ENCODE measurements around the gene ZPBP2.

ZPBP2 gene

GRCh38 chr17:39915559-39915958 lies 47.6 kb downstream of the ZPBP2 start:
- FAIRE-seq = no peak

GRCh38 chr17:39916918-39917317 lies 48.9 kb downstream of the ZPBP2 start:
- FAIRE-seq = no peak

DNA sequence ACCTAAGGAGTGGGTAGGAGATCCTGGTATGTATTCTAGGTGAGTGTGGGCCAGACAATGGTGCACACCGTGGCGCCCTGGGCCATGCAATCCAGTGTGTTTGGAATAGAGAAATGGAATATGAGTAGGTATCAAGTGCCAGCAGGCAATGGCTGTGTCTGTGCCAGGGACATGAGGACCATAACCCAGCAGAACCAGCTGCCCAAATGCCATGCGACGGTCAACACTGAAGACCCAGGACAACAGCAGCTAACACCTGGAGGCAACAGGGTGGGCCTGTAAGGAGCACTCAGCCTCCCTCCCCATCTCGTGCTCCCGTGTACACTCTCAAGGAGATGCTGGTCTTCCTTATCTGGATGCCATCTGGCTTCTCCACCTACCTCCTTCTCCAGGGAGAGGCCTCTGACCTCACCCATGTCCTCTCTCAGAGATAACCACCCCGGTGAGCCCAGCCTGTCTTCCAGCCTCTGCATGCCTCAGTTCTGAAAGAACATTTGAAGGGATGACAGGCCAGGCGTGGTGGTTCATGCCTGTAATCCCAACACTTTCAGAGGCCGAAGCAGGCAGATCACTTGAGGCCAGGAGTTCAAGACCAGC lies 51.2 kb downstream of the ZPBP2 start:
- FAIRE-seq = no peak

DNA sequence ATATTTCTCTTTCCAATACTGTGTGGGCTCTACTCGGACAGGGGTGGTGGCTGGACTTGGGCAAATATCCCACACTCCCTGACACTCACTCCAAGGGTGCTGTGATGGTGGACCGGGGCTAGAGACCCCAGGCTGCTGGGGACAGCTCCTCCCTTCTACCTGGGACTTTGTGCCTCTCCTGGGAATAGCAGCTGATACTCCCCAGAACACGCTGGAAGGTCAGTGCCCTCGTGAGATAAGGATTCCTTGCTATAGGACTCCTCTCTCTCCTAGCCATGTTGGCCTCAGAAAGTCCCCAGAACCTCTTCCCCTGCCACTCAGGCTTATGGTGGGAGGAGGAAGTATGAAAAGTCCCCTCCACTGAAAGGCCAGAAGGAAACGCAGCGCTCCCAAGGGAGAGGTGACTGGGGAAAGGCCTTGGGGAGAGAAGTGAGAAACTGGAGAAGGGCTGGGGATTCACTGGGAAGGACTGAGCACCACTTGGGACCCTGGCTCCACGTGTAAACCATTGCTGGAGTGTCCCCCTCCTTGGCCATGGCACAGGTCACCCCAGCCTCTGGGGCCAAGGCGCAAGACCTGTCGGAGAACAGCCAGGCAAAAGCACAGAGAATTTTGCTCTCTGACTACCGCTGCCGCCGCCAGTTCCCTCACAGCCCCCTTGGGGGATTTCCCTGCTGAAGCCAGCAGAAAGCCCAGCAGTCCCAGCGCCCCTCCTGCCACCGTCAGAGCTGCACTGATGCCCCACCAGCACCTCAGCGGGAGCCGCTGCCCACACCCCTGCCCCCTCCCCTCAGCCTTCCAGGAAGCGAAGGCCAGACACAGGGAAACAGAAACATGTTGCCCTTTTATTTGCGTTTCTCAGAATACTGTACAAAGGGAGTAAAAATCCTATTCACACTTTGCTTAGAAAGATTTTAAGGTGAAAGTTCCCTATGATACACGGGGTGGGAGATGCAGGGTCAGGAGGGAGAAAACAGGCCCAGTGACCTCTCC lies 52.5 kb downstream of the ZPBP2 start:
- no peak for FAIRE-seq

GRCh38 chr17:39921323-39921722 lies 53.3 kb downstream of the ZPBP2 start:
- no peak for FAIRE-seq

- no peak for FAIRE-seq
Observed at GRCh38 chr17:39922006-39922405, 54.0 kb downstream of the ZPBP2 start.

- FAIRE-seq = no peak
Observed at GRCh38 chr17:39923230-39923629, 55.2 kb downstream of the ZPBP2 start.

DNA sequence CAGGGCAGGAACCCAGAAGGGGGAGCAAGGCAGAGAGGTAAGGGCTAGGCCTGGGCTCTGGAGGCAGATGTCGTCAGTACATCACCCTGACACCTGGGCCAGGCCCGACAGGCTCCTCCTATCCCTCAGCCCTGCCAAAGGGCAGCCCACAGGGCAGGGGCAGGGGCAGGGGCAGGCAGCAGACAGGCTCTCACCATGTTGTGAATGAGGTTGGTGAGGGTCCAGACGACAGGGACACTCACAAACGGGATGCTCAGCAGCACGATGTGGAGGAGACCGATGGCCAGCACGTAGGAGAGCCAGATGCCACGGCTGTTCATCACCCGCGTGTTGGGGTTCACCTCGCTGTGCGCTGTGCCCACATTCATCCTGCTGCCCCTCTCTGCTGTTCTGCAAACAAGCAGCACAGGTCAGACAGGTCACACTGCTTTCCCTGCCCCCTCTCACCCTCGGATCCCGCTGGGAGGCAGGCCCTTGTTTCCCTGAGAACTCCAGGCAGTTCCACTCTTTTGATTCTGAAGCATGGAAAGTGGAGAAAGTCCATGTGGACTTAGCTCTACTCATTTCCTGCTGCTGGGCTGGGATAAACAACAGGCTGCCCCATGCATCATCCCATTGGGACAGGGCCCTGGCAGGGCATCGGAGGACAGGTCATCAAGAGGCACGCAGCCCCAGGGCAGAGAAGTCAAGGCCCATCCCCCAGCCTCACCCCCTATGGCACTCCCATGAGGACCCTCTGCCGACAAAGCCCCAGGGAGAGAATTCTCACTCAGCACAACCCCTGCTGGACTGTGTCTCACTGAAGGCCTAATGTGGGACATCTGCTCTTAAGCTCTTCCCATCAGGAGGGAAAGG lies 56.1 kb downstream of the ZPBP2 start:
- FAIRE-seq = no peak

DNA sequence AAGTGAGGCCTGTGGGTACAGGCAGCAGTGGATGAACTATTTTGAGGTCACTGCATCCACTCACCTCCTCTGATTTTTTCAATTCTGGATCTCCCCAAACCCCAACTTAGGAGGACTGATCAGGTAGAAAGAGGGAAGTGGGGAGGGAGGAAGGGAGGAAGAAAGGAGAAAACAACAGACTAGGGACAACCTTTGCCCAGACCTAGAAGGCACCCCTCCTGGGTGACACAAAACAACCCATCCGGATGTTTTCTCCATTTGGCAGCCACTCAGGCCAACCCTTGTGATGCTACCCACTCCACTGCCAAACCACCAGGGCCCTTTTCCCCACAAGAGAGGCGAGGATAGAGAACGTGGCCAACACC lies 56.7 kb downstream of the ZPBP2 start:
- FAIRE-seq = no peak

- FAIRE-seq = no peak
Observed at GRCh38 chr17:39925282-39926134, 57.5 kb downstream of the ZPBP2 start.

- no peak for FAIRE-seq
Observed at GRCh38 chr17:39926135-39926587, 58.2 kb downstream of the ZPBP2 start.

GRCh38 chr17:39926588-39927100 lies 58.6 kb downstream of the ZPBP2 start:
- no peak for FAIRE-seq

Data from islet of Langerhans (tissue), 1 donor.